Left lung (tissue), 10 donors: ENCODE measurements around the gene ITGB7. TPM values are rescaled to one million over a fixed set of nuclear protein-coding genes. Genes with fewer than 3 reads are reported as not detected.

Experiments used
- ATAC-seq: fragments of 200-7000 bp; cut with Tn5 transposase; one replicate; pipeline ENCODE4 v1.9.1; 2020; ENCODE audit warnings: moderate library complexity
- DNase-seq, 4 donors: peaks; one replicate each; pipeline ENCODE4 v3.0.0-alpha.2; 2013 to 2020
- H3K27ac ChIP-seq, 2 donors: fragments of 200-600 bp; sonication (generic) in 1 of 2; one replicate each; pipeline versions ENCODE4 v1.5.0 to v1.8.0; 2020 to 2021
- H3K27me3 ChIP-seq, 2 donors: fragments of 200-600 bp; sonication (generic) in 1 of 2; one replicate each; pipeline versions ENCODE4 v1.5.0 to v1.8.0; 2020 to 2021
- H3K36me3 ChIP-seq, 2 donors: fragments of 200-600 bp; sonication (generic) in 1 of 2; one replicate each; pipeline versions ENCODE4 v1.5.0 to v1.8.0; 2020 to 2021
- H3K4me1 ChIP-seq, 2 donors: fragments of 200-600 bp; one replicate each; pipeline ENCODE4 v1.8.0; 2021
- H3K4me3 ChIP-seq, 2 donors: fragments of 200-600 bp; sonication (generic) in 1 of 2; one replicate each; pipeline versions ENCODE4 v1.5.0 to v1.8.0; 2020 to 2021; ENCODE audit warnings: mild to moderate bottlenecking in 1 of 2
- H3K9me3 ChIP-seq, 2 donors: fragments of 200-600 bp; sonication (generic) in 1 of 2; one replicate each; pipeline versions ENCODE4 v1.5.0 to v1.8.0; 2020 to 2021
- intact Hi-C, 2 donors: fragments of 100-400 bp; cut with DNase I; formaldehyde crosslinking; loops; one replicate each; pipeline versions ENCODE4 v1.11.2 to v1.14.2; 2022
- polyA plus RNA-seq, 6 donors: library from polyadenylated mRNA; unstranded; fragments of 120-200 nt; gene quantifications; one replicate each; pipeline ENCODE4 v1.2.1, GENCODE V29; 2013; ENCODE audit not compliant: insufficient read length in 6 of 6
- total RNA-seq, 2 donors: library from RNA; stranded (reverse); fragmentation: NEBNext Ultra II Directional; extraction: Animal tissue kit (Norgen Biotek cat#: 25700); gene quantifications; one replicate each; pipeline ENCODE4 v1.2.1, GENCODE V29; 2021
- TF ChIP-seq, protein P1 (sequence below), 2 donors: fragments of 200-600 bp; sonication (generic) in 1 of 2; IDR thresholded peaks; one replicate each; pipeline versions ENCODE4 v1.5.0 to v1.8.0; 2021; ENCODE audit warnings: antibody characterized with exemption in 2 of 2
- donor health status: DM: no; HTN: yes; CAD: no.
- donor health status: DM: no; HTN: no; CAD: no.

Gene ITGB7
- total and polyA plus RNA-seq, 8 donors = 1.1 to 10.9 (median 1.8) TPM

DNA sequence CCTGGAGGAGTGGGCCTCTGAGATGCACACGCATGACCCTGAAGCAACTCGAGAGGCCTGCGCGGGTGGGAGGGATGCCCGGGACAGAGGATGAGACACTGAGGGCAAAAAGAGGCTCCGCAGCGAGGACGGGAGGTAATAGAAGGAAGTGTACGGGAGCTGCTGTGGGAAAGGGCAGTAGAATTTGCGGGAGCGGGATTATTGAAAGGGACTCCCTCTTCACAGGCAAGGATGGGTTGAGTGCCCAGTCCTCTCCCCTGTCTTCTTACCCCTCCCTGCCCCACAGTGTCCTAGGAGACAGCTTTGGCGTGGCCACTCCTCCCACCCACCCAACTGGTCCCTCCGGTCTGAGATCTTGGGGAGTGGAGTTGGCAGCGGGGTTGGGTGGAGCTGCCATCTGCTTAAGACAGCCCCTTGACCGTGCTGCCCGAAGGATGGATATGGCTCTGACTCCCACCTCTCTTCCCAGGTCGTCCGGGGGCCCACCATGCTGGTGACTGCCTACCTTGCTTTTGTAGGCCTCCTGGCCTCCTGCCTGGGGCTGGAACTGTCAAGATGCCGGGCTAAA, 45.4 kb upstream of the ITGB7 start:
- H3K36me3 ChIP-seq = peaks cover 0 to 23% of the 10 kb centered on the region in 2 donors
- H3K4me1 ChIP-seq = peaks cover 16 to 41% of the 10 kb centered on the region in 2 donors
- intact Hi-C loops = no loop called here
- H3K9me3 ChIP-seq = no peaks in the 10 kb centered on the region
- TF ChIP-seq, protein P1, sequence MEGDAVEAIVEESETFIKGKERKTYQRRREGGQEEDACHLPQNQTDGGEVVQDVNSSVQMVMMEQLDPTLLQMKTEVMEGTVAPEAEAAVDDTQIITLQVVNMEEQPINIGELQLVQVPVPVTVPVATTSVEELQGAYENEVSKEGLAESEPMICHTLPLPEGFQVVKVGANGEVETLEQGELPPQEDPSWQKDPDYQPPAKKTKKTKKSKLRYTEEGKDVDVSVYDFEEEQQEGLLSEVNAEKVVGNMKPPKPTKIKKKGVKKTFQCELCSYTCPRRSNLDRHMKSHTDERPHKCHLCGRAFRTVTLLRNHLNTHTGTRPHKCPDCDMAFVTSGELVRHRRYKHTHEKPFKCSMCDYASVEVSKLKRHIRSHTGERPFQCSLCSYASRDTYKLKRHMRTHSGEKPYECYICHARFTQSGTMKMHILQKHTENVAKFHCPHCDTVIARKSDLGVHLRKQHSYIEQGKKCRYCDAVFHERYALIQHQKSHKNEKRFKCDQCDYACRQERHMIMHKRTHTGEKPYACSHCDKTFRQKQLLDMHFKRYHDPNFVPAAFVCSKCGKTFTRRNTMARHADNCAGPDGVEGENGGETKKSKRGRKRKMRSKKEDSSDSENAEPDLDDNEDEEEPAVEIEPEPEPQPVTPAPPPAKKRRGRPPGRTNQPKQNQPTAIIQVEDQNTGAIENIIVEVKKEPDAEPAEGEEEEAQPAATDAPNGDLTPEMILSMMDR (IDR thresholded peaks at IDR 0.05) = no peak
- H3K4me3 ChIP-seq = peak overlapping the region; percentile 89 to 92
- peak; percentile 54 for ATAC-seq
- peak overlapping the region; percentile 86 to 90 for H3K27ac ChIP-seq
- H3K27me3 ChIP-seq = no peaks in the 10 kb centered on the region
- DNase-seq = peak in 3 of 4 donors; percentile 44 to 70 (median 60)

DNA sequence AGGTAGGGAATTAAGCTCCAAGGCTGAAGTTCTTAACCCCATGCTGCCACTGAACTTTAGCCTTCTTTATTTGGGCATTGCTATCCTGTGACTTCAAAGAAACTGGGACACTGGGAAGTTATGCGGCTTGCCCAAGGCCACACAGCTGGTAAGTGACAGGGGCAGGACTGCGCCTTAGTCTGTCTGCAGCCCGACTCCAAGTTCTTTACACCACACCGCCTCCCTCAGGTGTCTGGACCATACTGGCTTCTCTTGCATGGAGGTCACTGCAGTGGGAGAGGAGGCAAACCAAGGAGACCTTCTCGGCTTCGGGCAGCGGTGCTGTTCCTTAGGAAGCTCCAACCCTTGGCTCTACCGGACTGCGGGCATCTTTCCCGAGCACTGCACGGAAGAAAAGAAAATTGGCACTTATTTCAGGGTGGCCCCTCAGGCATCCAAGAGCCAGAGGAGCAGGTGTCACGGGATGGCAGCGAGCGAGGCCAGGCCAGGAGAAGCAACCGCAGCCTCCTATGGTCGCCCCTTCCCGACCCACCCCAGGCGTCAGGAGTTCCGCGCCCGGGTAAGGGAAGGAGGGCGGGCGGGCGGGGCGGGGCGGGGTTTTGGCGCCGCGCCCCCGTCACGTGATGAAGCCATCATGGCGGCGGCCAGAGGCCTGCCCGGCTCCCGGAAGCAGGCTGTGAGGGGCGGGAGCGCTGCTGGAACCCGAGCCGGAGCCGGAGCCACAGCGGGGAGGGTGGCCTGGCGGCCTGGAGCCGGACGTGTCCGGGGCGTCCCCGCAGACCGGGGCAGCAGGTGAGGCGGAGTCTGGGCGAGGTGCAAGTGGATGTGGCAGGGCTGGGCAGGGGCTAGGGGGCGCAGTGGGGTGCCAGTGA, 44.7 kb upstream of the ITGB7 start:
- Histone ChIP-seq H3K9me3 (no peaks in the 10 kb centered on the region), H3K36me3 (peaks cover 0 to 23% of the 10 kb centered on the region in 2 donors), H3K27ac (peak overlapping the region; percentile 86 to 90), H3K4me3 (peak overlapping the region; percentile 89 to 92), H3K27me3 (no peaks in the 10 kb centered on the region), H3K4me1 (peaks cover 16 to 41% of the 10 kb centered on the region in 2 donors)
- ATAC-seq (peak; percentile 91), DNase-seq (peak; percentile 69 to 95 (median 82))
- intact Hi-C loops = no loop called here
- TF ChIP-seq, protein P1 (IDR thresholded peaks at IDR 0.05) = peak; percentile 12 to 16

DNA sequence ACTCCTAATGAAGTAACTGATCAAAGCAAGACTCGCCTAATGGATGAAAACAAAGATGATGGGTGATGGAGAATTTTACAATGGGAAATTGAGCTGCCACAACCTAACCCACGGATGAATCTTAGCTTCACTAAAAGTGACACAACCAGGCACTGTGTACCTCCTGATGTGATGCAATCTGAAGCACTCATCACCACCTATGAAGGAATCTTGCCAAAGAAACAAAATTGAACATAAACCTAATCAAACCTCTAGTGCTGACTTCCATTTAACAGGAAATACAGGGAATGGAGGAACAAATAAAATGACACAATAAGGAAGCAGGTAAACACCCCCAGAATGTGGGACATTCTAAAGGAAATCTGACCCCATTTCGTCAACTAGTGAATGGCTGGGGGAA, 38.2 kb upstream of the ITGB7 start:
- Histone ChIP-seq H3K4me3 (no peak overlapping the region), H3K27ac (no peak overlapping the region), H3K4me1 (no peaks in the 10 kb centered on the region), H3K27me3 (peaks cover 0 to 12% of the 10 kb centered on the region in 2 donors), H3K9me3 (no peaks in the 10 kb centered on the region), H3K36me3 (no peaks in the 10 kb centered on the region)
- TF ChIP-seq, protein P1 (IDR thresholded peaks at IDR 0.05) = no peak
- ATAC-seq = no peak
- intact Hi-C loops = no loop called here
- DNase-seq = no peak

- Histone ChIP-seq H3K4me1 (no peaks in the 10 kb centered on the region), H3K9me3 (no peaks in the 10 kb centered on the region), H3K4me3 (no peak overlapping the region), H3K27ac (no peak overlapping the region), H3K27me3 (peaks cover 0 to 12% of the 10 kb centered on the region in 2 donors), H3K36me3 (no peaks in the 10 kb centered on the region)
- ATAC-seq (no peak), DNase-seq (no peak)
- TF ChIP-seq, protein P1 (IDR thresholded peaks at IDR 0.05) = no peak
- intact Hi-C loops = no loop called here
These were observed 37.3 kb upstream of the ITGB7 start for GRCh38 chr12:53244337-53244736.
